Skeletal muscle satellite cell (primary cell): ENCODE measurements around the gene PRLH.

Experiments used
- H3K27me3 ChIP-seq: 2 replicates; pipeline ENCODE4 v1.7.0; 2013; ENCODE audit warnings: low read length; ENCODE audit not compliant: control insufficient read depth, insufficient read depth
- H3K36me3 ChIP-seq: 2 replicates; pipeline ENCODE4 v1.7.0; 2013; ENCODE audit warnings: mild to moderate bottlenecking, control low read depth, low read length; ENCODE audit not compliant: insufficient read depth
- H3K4me1 ChIP-seq: 2 replicates; pipeline ENCODE4 v1.7.0; 2013; ENCODE audit warnings: low read length; ENCODE audit not compliant: control insufficient read depth, insufficient read depth
- H3K4me2 ChIP-seq: 2 replicates; pipeline ENCODE4 v1.7.0; 2013; ENCODE audit warnings: mild to moderate bottlenecking, low read length
- H3K4me3 ChIP-seq: 2 replicates; pipeline ENCODE4 v1.7.0; 2013; ENCODE audit warnings: low read length
- H3K9ac ChIP-seq: 2 replicates; pipeline ENCODE4 v1.7.0; 2013; ENCODE audit warnings: mild to moderate bottlenecking, low read depth, low read length, moderate library complexity
- H3K9me3 ChIP-seq: replicated peaks from 2 replicates; pipeline ENCODE4 v1.7.0; 2013; ENCODE audit warnings: mild to moderate bottlenecking, control low read depth, low read length

The PRLH gene

GRCh38 chr2:237540823-237541222 lies 25.6 kb upstream of the PRLH start:
- no peak overlapping the region for H3K4me3 ChIP-seq
- H3K27me3 ChIP-seq, result no peaks in the 10 kb centered on the region
- peaks cover 68% of the 10 kb centered on the region for H3K36me3 ChIP-seq
- H3K9me3 ChIP-seq, result no peaks in the 10 kb centered on the region
- H3K9ac ChIP-seq, result no peak overlapping the region
- H3K4me1 ChIP-seq, result peaks cover 31% of the 10 kb centered on the region
- no peak overlapping the region for H3K4me2 ChIP-seq

GRCh38 chr2:237541243-237541642 lies 25.1 kb upstream of the PRLH start:
- no peaks in the 10 kb centered on the region for H3K9me3 ChIP-seq
- peaks cover 68% of the 10 kb centered on the region for H3K36me3 ChIP-seq
- H3K4me3 ChIP-seq, result no peak overlapping the region
- H3K9ac ChIP-seq, result no peak overlapping the region
- no peak overlapping the region for H3K4me2 ChIP-seq
- H3K4me1 ChIP-seq, result peaks cover 31% of the 10 kb centered on the region
- no peaks in the 10 kb centered on the region for H3K27me3 ChIP-seq

- Histone ChIP-seq H3K9ac (no peak overlapping the region), H3K36me3 (peaks cover 69% of the 10 kb centered on the region), H3K4me3 (no peak overlapping the region), H3K4me2 (no peak overlapping the region), H3K9me3 (no peaks in the 10 kb centered on the region), H3K27me3 (no peaks in the 10 kb centered on the region), H3K4me1 (peaks cover 31% of the 10 kb centered on the region)
Measured at GRCh38 chr2:237542001-237542704, 24.2 kb upstream of the PRLH start.

- no peak overlapping the region for H3K4me3 ChIP-seq
- no peak overlapping the region for H3K9ac ChIP-seq
- no peak overlapping the region for H3K4me2 ChIP-seq
- H3K27me3 ChIP-seq, result no peaks in the 10 kb centered on the region
- peaks cover 71% of the 10 kb centered on the region for H3K36me3 ChIP-seq
- no peaks in the 10 kb centered on the region for H3K9me3 ChIP-seq
- H3K4me1 ChIP-seq, result no peaks in the 10 kb centered on the region
Measured at GRCh38 chr2:237546040-237546875, 20.1 kb upstream of the PRLH start.

GRCh38 chr2:237546876-237547395 lies 19.4 kb upstream of the PRLH start:
- no peak overlapping the region for H3K4me3 ChIP-seq
- no peak overlapping the region for H3K4me2 ChIP-seq
- H3K4me1 ChIP-seq, result no peaks in the 10 kb centered on the region
- H3K36me3 ChIP-seq, result peaks cover 71% of the 10 kb centered on the region
- H3K9ac ChIP-seq, result no peak overlapping the region
- H3K9me3 ChIP-seq, result no peaks in the 10 kb centered on the region
- H3K27me3 ChIP-seq, result no peaks in the 10 kb centered on the region

GRCh38 chr2:237547841-237548416 lies 18.4 kb upstream of the PRLH start:
- Histone ChIP-seq H3K27me3 (no peaks in the 10 kb centered on the region), H3K4me1 (no peaks in the 10 kb centered on the region), H3K4me2 (no peak overlapping the region), H3K36me3 (peaks cover 75% of the 10 kb centered on the region), H3K9me3 (no peaks in the 10 kb centered on the region), H3K4me3 (no peak overlapping the region), H3K9ac (no peak overlapping the region)

- H3K27me3 ChIP-seq, result no peaks in the 10 kb centered on the region
- no peaks in the 10 kb centered on the region for H3K4me1 ChIP-seq
- no peak overlapping the region for H3K9ac ChIP-seq
- peaks cover 8% of the 10 kb centered on the region for H3K9me3 ChIP-seq
- H3K4me3 ChIP-seq, result no peak overlapping the region
- peaks cover 88% of the 10 kb centered on the region for H3K36me3 ChIP-seq
- H3K4me2 ChIP-seq, result no peak overlapping the region
Measured at GRCh38 chr2:237549216-237549615, 17.2 kb upstream of the PRLH start.

- Histone ChIP-seq H3K9ac (no peak overlapping the region), H3K36me3 (peaks cover 94% of the 10 kb centered on the region), H3K27me3 (no peaks in the 10 kb centered on the region), H3K4me1 (no peaks in the 10 kb centered on the region), H3K4me2 (no peak overlapping the region), H3K4me3 (no peak overlapping the region), H3K9me3 (peaks cover 10% of the 10 kb centered on the region)
Measured at GRCh38 chr2:237549643-237550415, 16.5 kb upstream of the PRLH start.

GRCh38 chr2:237551071-237551574 lies 15.3 kb upstream of the PRLH start:
- H3K36me3 ChIP-seq, result peaks cover 95% of the 10 kb centered on the region
- H3K9ac ChIP-seq, result no peak overlapping the region

GRCh38 chr2:237552908-237553307 lies 13.5 kb upstream of the PRLH start:
- H3K36me3 ChIP-seq, result peaks cover 93% of the 10 kb centered on the region
- H3K4me3 ChIP-seq, result no peak overlapping the region
- H3K4me1 ChIP-seq, result no peaks in the 10 kb centered on the region
- H3K27me3 ChIP-seq, result no peaks in the 10 kb centered on the region
- H3K9ac ChIP-seq, result no peak overlapping the region
- H3K9me3 ChIP-seq, result peaks cover 10% of the 10 kb centered on the region
- no peak overlapping the region for H3K4me2 ChIP-seq

More at GRCh38 chr2:237551071-237551574, 15.3 kb upstream of the PRLH start:
- Histone ChIP-seq H3K9me3 (peaks cover 10% of the 10 kb centered on the region), H3K4me2 (no peak overlapping the region), H3K4me1 (no peaks in the 10 kb centered on the region), H3K27me3 (no peaks in the 10 kb centered on the region), H3K4me3 (no peak overlapping the region)

- H3K4me3 ChIP-seq, result no peak overlapping the region
- no peaks in the 10 kb centered on the region for H3K27me3 ChIP-seq
- no peak overlapping the region for H3K4me2 ChIP-seq
- peaks cover 85% of the 10 kb centered on the region for H3K36me3 ChIP-seq
- peaks cover 5% of the 10 kb centered on the region for H3K4me1 ChIP-seq
- H3K9me3 ChIP-seq, result peaks cover 10% of the 10 kb centered on the region
- H3K9ac ChIP-seq, result no peak overlapping the region
Measured at GRCh38 chr2:237553948-237554347, 12.4 kb upstream of the PRLH start.
